Activated T-cell treated with anti-CD3 and anti-CD28 coated beads, Interleukin-2, amount 50 U/mL, for 1 hour (primary cell): Measurements from ENCODE around the gene TANC2.
"Not testable (repeated sequence)": the region's sequence is repeated elsewhere in the genome, so short reads cannot be mapped to it uniquely, and the experiment has no call there.

Experiments
- DNase-seq: peaks from one replicate; pipeline ENCODE4 v3.0.0-alpha.2; 2020

TANC2 gene

DNA sequence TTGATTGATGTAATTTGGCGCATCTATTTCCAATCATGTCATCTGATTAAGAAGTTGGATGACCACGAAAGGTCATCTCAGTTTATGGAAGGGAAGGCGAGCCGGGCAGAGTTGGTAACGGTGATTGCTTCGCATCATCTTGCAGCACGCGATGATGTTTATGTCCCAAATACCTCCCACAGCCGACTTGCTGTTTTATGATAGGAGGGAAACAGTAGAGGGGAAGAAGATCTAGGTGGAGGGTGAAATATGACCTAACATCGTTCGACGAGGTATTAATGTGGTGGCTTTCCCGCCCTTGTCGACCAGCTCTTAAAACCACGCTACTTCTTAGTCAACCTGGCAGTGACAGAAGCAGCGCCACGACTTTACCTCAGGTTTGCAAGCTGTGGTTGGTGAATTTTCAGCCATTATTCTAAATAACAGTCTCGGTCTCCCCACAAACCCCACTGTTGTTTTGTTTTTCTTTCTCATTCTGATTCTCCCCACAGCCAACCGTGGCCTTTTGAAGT, 805 bp upstream of the TANC2 start:
- no peak for DNase-seq

DNA sequence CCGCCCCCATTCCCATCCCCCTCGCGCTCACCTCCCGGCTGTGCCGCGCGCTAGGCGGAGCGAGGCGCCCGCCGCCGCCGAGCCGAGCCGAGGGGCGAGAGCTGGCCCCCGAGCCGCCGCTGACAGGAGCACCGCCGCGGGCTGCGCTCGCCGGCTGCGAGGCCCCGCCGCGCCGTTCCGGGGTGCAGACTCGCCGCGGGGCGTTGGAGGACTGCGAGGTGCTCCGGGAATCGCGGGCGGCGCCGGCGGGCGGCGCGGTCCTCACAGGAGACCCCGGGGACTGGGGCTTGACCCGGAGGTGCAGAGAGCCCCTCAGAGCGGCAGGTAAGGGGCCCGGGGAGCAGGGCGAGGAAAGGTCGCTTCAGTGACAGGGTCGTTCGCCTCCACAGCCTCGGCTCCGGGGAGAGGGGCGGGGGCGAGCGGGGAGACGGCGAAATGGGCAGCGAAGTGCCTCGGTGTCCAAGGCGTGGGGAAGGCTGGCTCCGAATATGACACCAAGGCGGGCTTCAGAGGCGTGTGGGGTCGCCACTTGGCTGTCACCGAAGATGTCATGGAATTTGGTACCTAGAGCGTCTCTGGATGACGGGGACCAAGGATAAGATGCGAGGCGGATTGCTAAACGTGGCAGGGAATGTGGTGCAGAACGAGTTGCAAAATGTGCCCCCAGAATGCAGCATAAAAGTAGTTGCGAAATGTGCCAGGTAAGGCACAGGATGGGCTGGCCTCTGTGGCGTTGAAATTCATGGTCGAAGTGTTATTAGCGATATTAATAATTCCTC, 580 bp downstream of the TANC2 start:
- no peak for DNase-seq

GRCh38 chr17:62967205-62967529, 1.1 kb downstream of the TANC2 start:
- DNase-seq = no peak

- no peak for DNase-seq
Measured at GRCh38 chr17:62968445-62968923, 2.4 kb downstream of the TANC2 start.

DNA sequence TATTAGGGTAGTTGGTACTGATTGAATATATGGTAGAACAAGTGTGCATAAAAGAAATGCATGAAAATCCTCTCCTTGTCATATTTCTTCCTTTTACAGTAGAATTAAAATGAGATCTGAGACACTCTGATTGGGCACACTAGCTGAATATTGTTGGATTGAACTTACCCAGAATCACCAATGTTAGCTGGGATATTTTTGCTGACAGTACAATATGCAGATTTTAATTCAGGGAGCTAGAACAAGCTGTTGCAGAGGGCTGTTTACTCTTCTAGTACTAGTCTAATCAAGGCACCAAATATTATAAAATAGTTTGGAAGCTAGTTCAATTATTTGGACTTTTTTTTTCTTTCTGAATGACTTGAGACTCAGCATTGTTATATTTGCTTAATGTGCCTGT, 4.6 kb downstream of the TANC2 start:
- DNase-seq = no peak

GRCh38 chr17:62971853-62972252, 5.8 kb downstream of the TANC2 start:
- no peak for DNase-seq

DNA sequence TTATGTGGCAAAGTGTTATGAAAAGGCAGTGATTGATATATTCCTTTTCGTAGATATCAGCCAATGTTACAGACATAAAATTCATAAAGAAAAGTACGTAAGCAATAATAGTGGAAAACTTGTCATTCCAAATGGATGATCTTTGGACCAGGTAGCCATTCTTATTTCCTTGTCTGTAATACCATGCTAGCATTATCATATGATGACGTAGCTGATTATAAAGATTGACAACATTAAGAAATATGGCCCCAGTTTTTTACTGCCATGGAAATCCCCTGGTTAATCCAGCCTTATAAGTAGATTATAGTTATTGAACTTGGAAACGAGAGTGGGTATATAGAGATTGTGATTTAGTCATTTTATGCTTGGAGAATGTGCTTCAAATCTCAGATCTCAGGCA, 8.8 kb downstream of the TANC2 start:
- DNase-seq = no peak

DNA sequence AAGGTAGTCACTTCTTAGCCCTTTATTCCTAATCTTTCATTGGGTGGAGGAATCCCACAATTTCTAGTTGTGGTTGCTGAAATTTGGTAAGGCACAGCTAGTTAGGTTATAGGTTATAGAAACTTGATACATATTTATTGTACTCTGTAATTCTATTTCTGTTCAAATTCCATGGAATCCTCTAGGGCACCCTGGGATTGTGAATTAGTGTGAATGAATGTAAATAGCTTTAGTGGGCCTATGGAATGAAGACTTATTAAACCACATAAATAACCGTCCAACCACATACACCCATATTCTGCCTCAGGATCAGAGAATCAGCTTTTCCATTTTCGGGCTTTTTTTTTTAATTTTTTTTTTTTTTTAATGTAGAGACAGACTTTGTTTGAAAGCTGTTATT, 9.2 kb downstream of the TANC2 start:
- no peak for DNase-seq

- not testable (repeated sequence) for DNase-seq
Measured at GRCh38 chr17:62976643-62977231, 10.7 kb downstream of the TANC2 start.

DNA sequence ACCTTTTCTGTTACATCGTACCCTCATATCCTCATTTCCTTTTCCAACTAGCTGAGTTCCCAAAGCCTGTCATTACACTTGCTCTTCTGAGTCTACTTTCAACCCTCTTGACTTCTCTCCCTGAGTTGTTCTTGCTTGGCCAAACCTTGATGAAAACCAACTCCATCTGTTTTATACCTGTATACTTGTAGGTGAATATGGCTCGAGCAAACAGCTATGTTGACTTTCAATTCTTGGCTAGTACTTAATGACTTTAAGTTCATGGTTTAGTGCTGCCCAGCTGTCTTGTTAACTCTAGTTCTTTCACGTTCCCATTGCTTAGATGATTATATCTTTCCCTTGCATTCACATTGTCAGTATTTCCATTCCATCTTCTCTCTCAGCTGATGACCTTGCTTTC, 14.8 kb downstream of the TANC2 start:
- DNase-seq = no peak

DNA sequence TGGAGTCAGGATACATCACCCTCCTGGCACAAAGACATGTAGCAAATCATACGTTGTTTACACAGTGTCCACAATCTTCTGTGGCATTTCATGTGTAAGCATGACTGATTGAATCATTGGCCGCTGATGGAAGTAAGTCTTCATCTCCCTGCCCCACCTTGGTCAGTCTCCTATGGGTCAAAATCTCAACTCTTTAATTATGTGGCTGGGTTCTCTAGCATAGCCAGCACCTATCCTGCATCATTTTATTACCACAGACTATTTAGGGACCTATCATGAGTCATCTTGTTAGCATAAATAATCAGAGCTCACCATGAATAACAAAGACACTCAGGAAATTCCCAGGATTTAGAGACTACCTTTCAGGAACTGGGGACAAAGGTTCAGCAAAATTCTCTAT, 15.9 kb downstream of the TANC2 start:
- DNase-seq = no peak

- DNase-seq = no peak
Measured at GRCh38 chr17:62984801-62985200, 18.8 kb downstream of the TANC2 start.

- no peak for DNase-seq
Measured at GRCh38 chr17:62986549-62986948, 20.5 kb downstream of the TANC2 start.

DNA sequence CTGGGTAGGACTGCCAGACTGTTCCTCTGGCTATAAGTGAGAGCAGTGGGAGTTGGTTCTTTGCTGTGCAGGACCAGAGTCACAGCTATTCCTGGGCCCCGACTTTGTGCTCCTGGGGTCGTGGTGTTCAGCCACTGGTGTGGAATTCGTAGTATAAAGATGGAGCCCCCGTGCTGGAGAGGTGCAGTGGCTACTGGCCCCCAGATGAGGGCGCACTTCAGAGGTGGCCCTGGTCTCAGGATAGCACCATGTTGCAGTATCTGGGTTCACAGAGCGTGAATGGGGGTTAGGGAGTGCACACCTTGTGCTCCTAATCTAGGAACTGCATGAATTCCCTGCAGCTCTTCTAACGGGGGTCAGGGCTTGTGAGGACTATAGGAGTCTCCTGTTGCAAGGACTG, 21.1 kb downstream of the TANC2 start:
- DNase-seq = no peak

DNA sequence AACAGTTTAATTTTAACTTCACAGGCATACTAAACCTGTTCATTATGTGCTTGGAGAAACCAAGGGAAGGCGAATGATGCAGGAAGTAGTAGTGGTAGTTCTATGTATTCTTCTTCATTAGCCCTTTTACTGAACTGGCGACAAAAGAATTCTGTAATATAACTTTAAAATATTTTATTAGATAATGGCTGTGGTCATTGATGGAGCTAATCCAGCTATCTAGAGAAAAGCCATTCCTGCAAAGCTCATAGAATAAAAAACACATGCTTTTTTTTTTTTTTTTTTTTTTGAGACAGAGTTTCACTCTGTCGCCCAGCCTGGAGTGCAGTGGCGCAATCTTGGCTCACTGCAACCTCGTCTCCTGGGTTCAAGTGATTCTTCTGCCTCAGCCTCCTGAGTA, 23.5 kb downstream of the TANC2 start:
- DNase-seq = no peak

DNA sequence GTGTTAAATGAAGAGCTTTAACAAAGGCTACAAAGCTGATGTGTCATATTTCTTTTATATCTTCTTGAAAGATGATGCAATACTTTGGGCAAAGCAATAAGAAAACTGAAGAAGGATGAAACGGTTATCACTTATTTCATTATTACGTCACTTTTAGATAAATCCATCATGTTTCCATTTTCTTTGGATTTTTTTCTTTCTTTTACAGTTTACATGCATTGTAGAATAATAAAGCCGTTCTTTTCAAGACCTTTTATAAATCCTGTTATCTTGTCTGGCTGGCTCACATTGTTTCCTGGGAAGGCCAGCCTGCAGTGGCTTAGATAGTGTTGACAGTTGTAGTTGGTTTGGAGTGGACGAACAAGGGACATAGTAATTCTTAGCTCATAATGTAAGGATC, 28.9 kb downstream of the TANC2 start:
- no peak for DNase-seq

- DNase-seq = no peak
Measured at GRCh38 chr17:62995377-62995885, 29.4 kb downstream of the TANC2 start.

DNA sequence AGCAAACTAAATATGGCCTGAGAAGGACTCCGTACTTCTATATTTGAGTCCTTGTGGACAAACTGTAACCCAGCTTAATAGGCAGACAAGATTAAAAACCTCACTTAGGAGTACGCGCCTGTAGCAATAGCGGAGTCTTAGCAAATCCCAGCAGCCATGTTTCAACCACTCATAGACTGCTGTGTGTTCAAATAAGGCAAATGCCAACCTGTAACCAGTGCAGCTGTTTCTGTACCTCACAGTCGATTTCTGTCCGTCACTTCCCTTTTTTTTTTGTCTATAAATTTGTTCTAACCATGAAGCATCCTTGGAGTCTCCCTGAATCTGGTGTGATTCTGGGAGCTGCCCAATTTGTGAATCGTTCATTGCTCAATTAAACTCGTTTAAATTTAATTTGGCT, 30.2 kb downstream of the TANC2 start:
- DNase-seq = no peak

DNA sequence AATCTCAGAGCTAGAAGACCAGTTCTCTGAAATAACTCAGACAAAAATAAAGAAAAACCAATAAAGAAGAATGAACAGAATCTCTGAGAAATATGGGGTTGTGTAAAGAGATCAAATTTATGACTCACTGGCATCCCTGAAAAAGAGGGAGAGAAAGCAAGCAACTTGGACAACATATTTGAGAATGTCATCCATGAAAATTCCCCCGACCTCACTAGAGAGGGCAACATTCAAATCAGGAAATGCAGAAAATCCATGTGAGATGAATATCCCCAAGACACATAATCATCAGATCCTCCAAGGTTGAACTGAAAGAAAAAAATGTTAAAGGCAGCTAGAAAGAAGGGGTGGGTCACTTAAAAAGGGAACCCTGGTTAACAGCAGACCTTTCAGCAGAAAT, 32.1 kb downstream of the TANC2 start:
- DNase-seq = no peak

DNA sequence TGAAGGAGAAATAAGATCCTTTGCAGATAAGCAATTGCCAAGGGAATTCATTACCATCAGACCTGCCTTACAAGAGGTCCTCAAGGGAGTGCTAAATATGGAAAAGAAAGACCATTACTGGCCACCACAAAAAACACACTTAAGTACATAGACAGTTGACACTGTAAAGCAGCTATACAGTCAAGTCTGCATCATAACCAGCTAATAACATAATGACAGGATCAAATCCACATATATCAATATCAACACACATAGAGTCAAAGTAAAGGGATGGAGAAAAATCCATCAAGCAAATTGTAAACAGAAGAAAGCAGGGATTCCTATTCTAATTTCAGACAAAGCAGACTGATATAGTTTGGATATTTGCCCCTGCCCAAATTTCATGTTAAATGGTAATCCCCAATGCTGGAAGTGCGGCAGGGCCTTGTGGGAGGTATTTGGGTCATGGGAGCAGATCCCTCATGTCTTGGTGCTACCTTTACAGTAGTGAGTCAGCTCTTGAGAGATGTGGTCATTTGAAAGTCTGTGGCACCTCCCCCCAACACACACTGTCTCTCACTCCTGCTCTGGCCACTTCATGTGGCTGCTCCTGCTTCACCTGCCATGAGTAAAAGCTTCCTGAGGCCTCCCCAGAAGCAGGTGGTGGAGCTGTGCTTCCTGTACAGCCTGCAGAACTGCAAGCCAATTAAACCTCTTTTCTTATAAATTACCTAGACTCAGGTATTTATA, 32.8 kb downstream of the TANC2 start:
- DNase-seq = no peak

DNA sequence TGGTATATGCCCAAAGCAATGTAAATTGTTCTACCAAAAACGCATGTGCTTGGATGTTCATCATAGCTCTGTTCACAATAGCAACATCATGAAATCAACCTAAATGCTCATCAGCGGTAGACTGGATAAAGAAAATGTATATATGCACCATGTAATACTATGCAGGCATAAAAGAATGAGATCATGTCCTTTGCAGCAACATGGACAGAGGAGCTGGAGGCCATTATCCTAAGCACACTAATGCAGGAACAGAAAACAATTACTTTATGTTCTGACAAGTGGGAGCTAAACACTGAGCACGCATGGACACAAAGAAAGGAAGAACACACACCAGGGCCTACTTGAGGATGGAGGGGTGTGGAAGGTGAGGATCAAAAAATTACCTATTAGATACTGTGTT, 33.7 kb downstream of the TANC2 start:
- no peak for DNase-seq

DNA sequence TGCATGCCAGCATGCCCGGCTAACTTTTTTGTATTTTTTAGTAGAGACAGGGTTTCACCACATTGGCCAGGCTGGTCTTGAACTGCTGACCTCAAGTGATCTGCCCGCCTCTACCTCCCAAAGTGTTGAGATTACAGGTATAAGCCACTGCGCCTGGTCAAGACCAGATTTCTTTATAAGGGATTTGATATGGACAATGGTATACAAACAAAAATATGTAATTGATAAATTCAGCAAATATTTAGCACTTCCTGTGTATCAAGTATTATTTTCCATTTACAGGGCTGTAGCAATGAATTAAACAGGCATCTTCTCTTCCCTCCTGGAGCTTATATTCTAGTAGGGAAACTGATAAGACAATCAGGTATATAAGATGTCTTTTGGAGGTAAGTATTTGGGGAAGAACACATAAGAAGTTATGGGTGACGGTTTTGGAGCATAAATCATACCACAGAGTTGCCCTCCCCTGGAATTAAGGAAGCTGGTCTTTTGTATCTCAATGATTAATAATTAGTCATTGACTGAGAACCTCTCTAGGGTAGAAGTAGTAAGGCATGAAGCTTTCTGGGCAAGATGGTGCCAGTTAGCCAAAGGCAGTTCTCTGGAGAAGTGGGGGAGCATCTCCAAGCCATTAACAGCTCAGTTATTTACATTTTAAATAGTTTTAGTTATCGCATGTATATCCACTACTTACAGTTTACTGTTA, 35.8 kb downstream of the TANC2 start:
- no peak for DNase-seq

DNA sequence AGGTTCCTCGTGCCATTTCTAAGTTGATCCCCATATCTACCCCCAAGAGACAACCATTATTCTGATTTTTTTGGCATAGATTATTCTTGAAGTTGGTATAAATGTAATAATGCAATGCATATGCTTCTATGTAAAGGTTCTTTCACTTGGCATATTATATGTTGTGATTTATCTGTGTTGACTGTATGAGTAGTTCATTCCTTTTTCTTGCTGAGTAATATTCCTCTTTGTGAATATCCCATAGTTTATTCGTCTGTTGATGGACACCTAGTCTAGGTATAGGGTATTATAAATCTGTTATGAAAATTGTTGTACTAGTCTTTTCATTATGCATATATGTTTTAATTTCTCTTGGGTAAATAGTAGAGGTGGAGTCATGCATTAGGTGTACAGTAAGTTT, 36.6 kb downstream of the TANC2 start:
- DNase-seq = no peak
